IPS-15b (cell line): ENCODE measurements around the gene CLCN7.

Source experiments
- H3K27me3 ChIP-seq: one replicate; pipeline ENCODE4 v1.6.1; 2013; ENCODE audit warnings: low read length; ENCODE audit not compliant: control insufficient read depth, insufficient read depth
- H3K36me3 ChIP-seq: one replicate; pipeline ENCODE4 v1.6.1; 2013; ENCODE audit warnings: low read length; ENCODE audit not compliant: control insufficient read depth, insufficient read depth
- H3K4me1 ChIP-seq: one replicate; pipeline ENCODE4 v1.6.1; 2013; ENCODE audit warnings: mild to moderate bottlenecking, low read length; ENCODE audit not compliant: control insufficient read depth, insufficient read depth
- H3K4me3 ChIP-seq: one replicate; pipeline ENCODE4 v1.5.1; 2013; ENCODE audit warnings: low read depth, low read length
- H3K9ac ChIP-seq: one replicate; pipeline ENCODE4 v1.6.1; 2013; ENCODE audit warnings: low read depth, mild to moderate bottlenecking, low read length
- H3K9me3 ChIP-seq: one replicate; pipeline ENCODE4 v1.6.1; 2013; ENCODE audit warnings: mild to moderate bottlenecking, low read length; ENCODE audit not compliant: control insufficient read depth, insufficient read depth

The CLCN7 gene

GRCh38 chr16:1499756-1500464 lies 25.1 kb upstream of the CLCN7 start:
- H3K4me3 ChIP-seq = no peak overlapping the region
- peaks cover 75% of the 10 kb centered on the region for H3K36me3 ChIP-seq
- no peaks in the 10 kb centered on the region for H3K27me3 ChIP-seq
- H3K9ac ChIP-seq = no peak overlapping the region
- no peaks in the 10 kb centered on the region for H3K9me3 ChIP-seq
- no peaks in the 10 kb centered on the region for H3K4me1 ChIP-seq

- Histone ChIP-seq H3K4me3 (no peak overlapping the region), H3K4me1 (no peaks in the 10 kb centered on the region), H3K36me3 (peaks cover 77% of the 10 kb centered on the region), H3K27me3 (no peaks in the 10 kb centered on the region), H3K9me3 (no peaks in the 10 kb centered on the region), H3K9ac (no peak overlapping the region)
Measured at GRCh38 chr16:1498899-1499676, 24.3 kb upstream of the CLCN7 start.

- Histone ChIP-seq H3K9me3 (no peaks in the 10 kb centered on the region), H3K27me3 (no peaks in the 10 kb centered on the region), H3K4me1 (peaks cover 4% of the 10 kb centered on the region), H3K36me3 (peaks cover 61% of the 10 kb centered on the region), H3K4me3 (no peak overlapping the region), H3K9ac (no peak overlapping the region)
Measured at GRCh38 chr16:1497014-1497598, 22.3 kb upstream of the CLCN7 start.

- H3K27me3 ChIP-seq = no peaks in the 10 kb centered on the region
- peaks cover 54% of the 10 kb centered on the region for H3K36me3 ChIP-seq
- H3K9ac ChIP-seq = no peak overlapping the region
- peaks cover 4% of the 10 kb centered on the region for H3K4me1 ChIP-seq
- H3K9me3 ChIP-seq = no peaks in the 10 kb centered on the region
- no peak overlapping the region for H3K4me3 ChIP-seq
Measured at GRCh38 chr16:1496464-1496863, 21.6 kb upstream of the CLCN7 start.

GRCh38 chr16:1495889-1496262 lies 21.0 kb upstream of the CLCN7 start:
- Histone ChIP-seq H3K9ac (no peak overlapping the region), H3K4me1 (peaks cover 4% of the 10 kb centered on the region), H3K36me3 (peaks cover 49% of the 10 kb centered on the region)

GRCh38 chr16:1495211-1495888 lies 20.5 kb upstream of the CLCN7 start:
- Histone ChIP-seq H3K27me3 (no peaks in the 10 kb centered on the region), H3K9ac (no peak overlapping the region), H3K9me3 (no peaks in the 10 kb centered on the region), H3K36me3 (peaks cover 43% of the 10 kb centered on the region), H3K4me3 (no peak overlapping the region), H3K4me1 (peaks cover 4% of the 10 kb centered on the region)

More at GRCh38 chr16:1495889-1496262, 21.0 kb upstream of the CLCN7 start:
- H3K27me3 ChIP-seq = no peaks in the 10 kb centered on the region
- H3K9me3 ChIP-seq = no peaks in the 10 kb centered on the region
- no peak overlapping the region for H3K4me3 ChIP-seq

GRCh38 chr16:1494711-1495110 lies 19.9 kb upstream of the CLCN7 start:
- Histone ChIP-seq H3K36me3 (peaks cover 37% of the 10 kb centered on the region), H3K4me3 (no peak overlapping the region), H3K9me3 (no peaks in the 10 kb centered on the region), H3K4me1 (peaks cover 4% of the 10 kb centered on the region), H3K27me3 (no peaks in the 10 kb centered on the region), H3K9ac (no peak overlapping the region)

- Histone ChIP-seq H3K4me1 (peaks cover 4% of the 10 kb centered on the region), H3K27me3 (no peaks in the 10 kb centered on the region), H3K36me3 (peaks cover 35% of the 10 kb centered on the region), H3K9me3 (no peaks in the 10 kb centered on the region), H3K9ac (peak overlapping the region; percentile 73), H3K4me3 (peak overlapping the region; percentile 76)
Measured at GRCh38 chr16:1494129-1494640, 19.4 kb upstream of the CLCN7 start.

GRCh38 chr16:1493746-1494094 lies 18.9 kb upstream of the CLCN7 start:
- Histone ChIP-seq H3K4me1 (peaks cover 4% of the 10 kb centered on the region), H3K36me3 (peaks cover 32% of the 10 kb centered on the region), H3K27me3 (no peaks in the 10 kb centered on the region), H3K9ac (peak overlapping the region; percentile 73), H3K4me3 (peak overlapping the region; percentile 76), H3K9me3 (no peaks in the 10 kb centered on the region)

GRCh38 chr16:1492923-1493745 lies 18.3 kb upstream of the CLCN7 start, which contains the start of gene TELO2:
TSS of gene TELO2 (plus strand) at chr16:1493360. CDS start at chr16:1494282, 922 bp downstream.
- H3K27me3 ChIP-seq = no peaks in the 10 kb centered on the region
- H3K36me3 ChIP-seq = peaks cover 32% of the 10 kb centered on the region
- H3K9ac ChIP-seq = peak within 1 kb of the TSS; percentile 77
- peak within 1 kb of the TSS; percentile 77 for H3K4me3 ChIP-seq
- no peaks in the 10 kb centered on the region for H3K9me3 ChIP-seq
- H3K4me1 ChIP-seq = peaks cover 4% of the 10 kb centered on the region
